ENCODE data around the gene ZNF341.

Gene ZNF341

DNA sequence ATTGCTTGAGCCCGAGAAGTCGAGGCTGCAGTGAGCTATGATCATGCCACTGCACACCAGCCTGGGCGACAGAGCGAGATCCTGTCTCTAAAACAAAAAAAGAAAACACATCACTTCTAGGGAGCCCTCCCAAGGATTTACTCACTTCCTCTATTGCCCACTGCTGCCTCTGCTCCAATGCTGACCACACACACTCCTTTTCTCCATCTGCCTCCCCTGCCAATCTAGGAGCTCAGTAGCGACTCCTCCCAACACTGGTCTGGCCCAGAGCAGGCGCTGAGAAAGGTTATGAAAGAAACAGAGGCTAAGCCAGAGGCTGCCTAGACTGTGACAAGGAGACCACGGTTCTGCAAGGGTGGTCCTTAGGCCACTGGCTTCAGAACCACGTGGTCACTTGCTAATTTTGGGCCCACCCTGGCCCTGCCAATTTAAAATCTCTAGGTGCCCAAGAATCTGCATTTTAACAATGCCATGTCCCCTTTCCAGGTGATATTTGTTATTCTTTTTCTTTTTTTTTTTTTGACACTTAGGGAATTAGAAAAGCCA is 44.4 kb upstream of the ZNF341 start:
- CTCF ChIA-PET: interaction anchor here (0.7 kb wide), 1 partner anchor 133 kb away, joined by 3 read pairs; no protein-coding TSS in a partner anchor
- TF ChIP-seq CTCF (conservative IDR thresholded peaks at IDR 0.05; ENCODE audit: low read depth): no peak
- DNase-seq (ENCODE audit: low spot score): no peak
- POLR2A ChIA-PET (ENCODE audit: low non-redundant PET): no interaction called here
- peak overlapping the region; percentile 90 for H3K27ac ChIP-seq

DNA sequence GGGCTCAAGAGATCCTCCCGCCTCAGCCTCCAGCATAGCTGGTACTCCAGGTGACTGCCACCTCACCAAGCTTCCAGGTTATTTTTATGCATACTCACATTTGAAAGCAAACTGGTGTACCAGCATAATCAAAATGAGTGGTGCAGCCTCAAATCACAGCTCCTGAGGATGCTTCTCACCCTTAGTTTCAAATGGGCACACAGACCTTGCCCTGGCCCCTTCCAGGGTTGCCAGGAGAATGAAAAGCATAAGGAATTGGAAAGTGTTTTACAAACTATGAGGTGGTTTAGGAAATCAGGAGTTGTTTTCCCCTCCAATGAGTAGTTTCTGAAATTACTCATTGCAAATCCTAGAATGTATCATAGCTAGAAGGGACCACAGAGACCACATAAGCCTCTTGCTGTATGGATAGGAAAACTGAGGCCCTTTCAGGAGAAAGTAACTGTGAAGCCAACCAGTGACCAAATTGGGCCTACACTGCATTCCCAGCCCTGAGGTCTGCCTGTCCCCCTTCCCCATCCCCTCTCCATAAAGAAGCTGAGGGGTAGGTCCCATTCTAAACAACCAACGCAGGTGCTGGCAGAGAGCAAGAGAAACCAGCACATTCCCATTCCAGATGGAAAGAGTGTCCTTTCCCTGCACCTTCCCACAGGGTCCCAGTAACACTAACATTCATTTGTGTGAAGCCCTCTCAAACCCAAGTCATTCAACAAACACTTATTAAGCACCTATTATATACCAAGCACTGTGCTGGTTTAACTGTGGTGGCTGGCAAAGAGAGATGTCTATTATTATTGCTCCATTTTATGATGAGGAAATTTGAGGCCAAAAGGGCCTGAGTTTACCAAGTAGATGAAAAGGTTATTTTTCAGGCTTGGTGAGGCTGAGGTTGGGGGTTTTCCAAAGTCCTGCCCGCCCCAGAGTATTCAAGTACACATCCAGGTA is 43.5 kb upstream of the ZNF341 start:
- TF ChIP-seq CTCF (conservative IDR thresholded peaks at IDR 0.05; ENCODE audit: low read depth): no peak
- no peak for DNase-seq (ENCODE audit: low spot score)
- no peak overlapping the region for H3K27ac ChIP-seq
- ChIA-PET POLR2A (ENCODE audit: low non-redundant PET) (no interaction called here), CTCF (interaction anchor here (0.7 to 1.3 kb wide), 2 partner anchors 21 to 134 kb away, joined by 3 to 4 read pairs; no protein-coding TSS in a partner anchor)

DNA sequence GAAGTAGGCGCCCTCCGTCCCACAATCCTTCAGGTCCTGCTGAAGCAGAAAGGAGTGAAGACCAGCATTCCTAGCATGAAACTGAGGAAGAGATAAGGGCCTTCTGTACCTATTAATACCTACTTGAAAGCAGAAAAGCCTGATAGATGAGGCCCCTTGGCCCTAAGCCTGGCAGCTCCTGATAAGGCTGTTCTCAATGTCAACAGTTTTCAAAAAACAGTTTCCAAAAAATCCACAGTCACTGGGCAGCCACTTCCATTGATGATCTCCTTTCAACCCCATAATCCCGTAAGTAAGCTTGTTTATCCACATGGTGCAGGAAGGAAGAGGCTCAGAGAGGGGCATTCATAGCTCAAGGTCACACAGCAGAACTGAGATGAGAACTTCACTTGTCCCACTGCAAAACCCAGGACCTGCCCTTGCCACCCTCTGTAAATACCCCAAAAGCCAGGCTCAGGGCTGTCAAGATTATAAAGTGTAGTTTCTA is 42.8 kb upstream of the ZNF341 start:
- POLR2A ChIA-PET (ENCODE audit: low non-redundant PET): no interaction called here
- no peak for TF ChIP-seq CTCF (conservative IDR thresholded peaks at IDR 0.05; ENCODE audit: low read depth)
- H3K27ac ChIP-seq: no peak overlapping the region
- DNase-seq (ENCODE audit: low spot score): no peak
- CTCF ChIA-PET: interaction anchor here (1.3 kb wide), 1 partner anchor 21 kb away, joined by 4 read pairs; no protein-coding TSS in a partner anchor

DNA sequence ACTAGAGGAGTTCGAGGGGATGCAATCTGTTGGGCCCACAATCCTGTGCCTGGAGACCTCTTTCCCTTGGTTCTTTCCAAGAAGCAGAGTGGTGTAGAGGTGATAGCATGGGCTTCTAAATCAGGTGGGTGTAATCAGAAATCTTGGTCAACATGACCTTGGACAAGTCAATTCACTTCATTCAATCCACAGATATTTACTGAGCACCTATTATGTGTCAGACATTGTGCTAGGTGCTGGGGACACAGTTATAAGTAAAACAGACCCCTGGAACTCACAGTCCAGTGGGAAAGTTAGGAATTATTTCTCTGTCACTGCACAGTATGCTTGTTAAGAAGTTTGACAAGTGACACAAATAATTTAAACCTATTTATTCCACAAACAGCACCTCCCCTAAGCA is 42.3 kb upstream of the ZNF341 start:
- no peak overlapping the region for H3K27ac ChIP-seq
- CTCF ChIA-PET: interaction anchor here (1.3 kb wide), 1 partner anchor 22 kb away, joined by 4 read pairs; no protein-coding TSS in a partner anchor
- no peak for TF ChIP-seq CTCF (conservative IDR thresholded peaks at IDR 0.05; ENCODE audit: low read depth)
- DNase-seq (ENCODE audit: low spot score): no peak
- POLR2A ChIA-PET (ENCODE audit: low non-redundant PET): no interaction called here

DNA sequence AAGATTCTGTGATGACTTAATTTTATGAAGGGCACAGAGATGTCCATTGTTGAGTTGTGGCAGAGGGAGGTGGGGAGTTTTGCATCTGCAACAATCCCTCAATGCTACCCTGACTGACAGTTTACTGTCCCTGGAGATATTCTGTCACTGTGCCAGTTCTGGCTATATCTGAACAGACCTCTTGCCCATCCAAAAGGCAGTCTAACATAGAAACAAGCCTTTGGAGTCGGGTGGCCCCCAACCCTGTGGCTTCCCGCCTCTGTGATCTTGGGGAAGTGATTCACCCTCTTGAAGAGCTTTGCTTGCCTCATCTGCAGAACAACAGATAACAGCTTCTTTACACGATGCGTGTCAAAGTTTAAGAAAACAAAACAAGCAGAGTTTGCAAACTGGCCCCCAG is 41.8 kb upstream of the ZNF341 start:
- TF ChIP-seq CTCF (conservative IDR thresholded peaks at IDR 0.05; ENCODE audit: low read depth): no peak
- CTCF ChIA-PET: interaction anchor here (1.0 kb wide), 1 partner anchor 15 kb away, joined by 6 read pairs; no protein-coding TSS in a partner anchor
- POLR2A ChIA-PET (ENCODE audit: low non-redundant PET): no interaction called here
- H3K27ac ChIP-seq: no peak overlapping the region
- DNase-seq (ENCODE audit: low spot score): no peak

DNA sequence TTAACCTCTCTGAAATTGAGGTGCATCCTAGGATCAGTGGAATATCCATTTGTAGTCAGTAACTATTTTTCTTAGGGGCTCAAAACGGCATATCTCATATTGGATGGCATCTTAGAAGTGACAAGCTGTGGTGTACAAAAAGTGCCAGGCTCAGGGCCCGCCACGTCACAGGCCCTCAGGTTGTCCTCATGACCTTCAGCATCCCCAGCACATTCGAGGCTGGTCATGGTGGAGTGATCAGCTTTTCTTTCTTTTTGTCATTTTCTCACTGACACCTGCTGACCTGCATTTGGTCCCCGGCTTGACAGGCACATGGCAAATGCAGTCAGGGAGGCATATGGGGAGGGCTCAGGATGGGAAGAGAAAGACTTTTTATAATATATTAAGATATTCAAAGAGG is 38.5 kb upstream of the ZNF341 start:
- ChIA-PET CTCF (interaction anchor here (1.0 kb wide), 1 partner anchor 8 kb away, joined by 3 read pairs; no protein-coding TSS in a partner anchor), POLR2A (ENCODE audit: low non-redundant PET) (no interaction called here)

More for the DNA sequence above, 38.5 kb upstream of the ZNF341 start:
- H3K27ac ChIP-seq: no peak overlapping the region
- DNase-seq (ENCODE audit: low spot score): no peak
- TF ChIP-seq CTCF (conservative IDR thresholded peaks at IDR 0.05; ENCODE audit: low read depth): no peak
